K562 (cell line): ENCODE measurements around the gene PDE9A. TPM values are rescaled to one million over a fixed set of nuclear protein-coding genes. Genes with fewer than 3 reads are reported as not detected.

Source experiments
- ATAC-seq: fragments of 200-7000 bp; cut with Tn5 transposase; 3 replicates; pipeline ENCODE4 v1.9.1; 2020; ENCODE audit warnings: moderate library complexity
- BruUV-seq: library from RNA; stranded (reverse); fragments of 400-500 nt; replicated peaks from 2 replicates; lab custom pipeline; 2021; lab: Mats Ljungman, UMichigan
- CTCF ChIA-PET: fragments of 300-600 bp; formaldehyde crosslinking; extraction: SDS; loops from one replicate; lab custom pipeline; 2021; ENCODE audit warnings: low intra/inter-chr PET ratio; lab: Yijun Ruan, JAX
- POLR2A ChIA-PET: fragments of 300-600, 350-650 bp; sonication (Branson Sonifier 250); formaldehyde crosslinking; extraction: SDS; loops from one replicate; lab custom pipeline; 2021; ENCODE audit warnings: antibody characterized with exemption, inconsistent platforms; lab: Yijun Ruan, JAX
- DNase-seq, 4 experiments: peaks; one replicate each; pipeline versions ENCODE4 v3.0.0 to v3.0.0-alpha.2; 2011 to 2018; ENCODE audit warnings: low spot score in 3 of 4, mixed read lengths in 3 of 4; ENCODE audit errors: extremely low read depth in 1 of 4
- FAIRE-seq: peaks from 2 replicates; lab custom pipeline; 2011; peaks lifted over from hg19 to GRCh38; lab: Jason Lieb, UNC
- H2AFZ ChIP-seq: 2 replicates; pipeline ENCODE4 v1.6.0; 2011; ENCODE audit warnings: low read depth, low read length, control low read depth, inconsistent platforms
- H3K27ac ChIP-seq: fragments of 200-600 bp; 3 replicates; pipeline ENCODE4 v1.8.0; 2011; ENCODE audit warnings: low read depth, mild to moderate bottlenecking, control low read depth, inconsistent platforms, low read length, moderate library complexity, mixed read lengths; ENCODE audit errors: extremely low read depth
- H3K27me3 ChIP-seq, 2 experiments: fragments of 300-600 bp in 1 of 2; 2 replicates in 1 of 2; 3 replicates in 1 of 2; pipeline versions ENCODE4 v1.6.0 to v1.8.0; 2011; ENCODE audit warnings: inconsistent platforms in 2 of 2, low read length in 2 of 2, mild to moderate bottlenecking in 1 of 2, mixed read lengths in 1 of 2, moderate library complexity in 1 of 2; ENCODE audit not compliant: control insufficient read depth in 2 of 2, insufficient read depth in 2 of 2
- H3K36me3 ChIP-seq: fragments of 300-600 bp; 3 replicates; pipeline ENCODE4 v1.8.0; 2011; ENCODE audit warnings: mild to moderate bottlenecking, low read length, inconsistent platforms; ENCODE audit not compliant: control insufficient read depth, insufficient read depth
- H3K4me1 ChIP-seq, 2 experiments: fragments of 200-600 bp in 1 of 2; replicated peaks in 1 of 2; 2 replicates in 1 of 2; 3 replicates in 1 of 2; pipeline versions ENCODE4 v1.5.1 to v1.8.0; 2011; ENCODE audit warnings: inconsistent platforms in 2 of 2, low read length in 2 of 2, mild to moderate bottlenecking in 1 of 2, mixed read lengths in 1 of 2, moderate library complexity in 1 of 2; ENCODE audit not compliant: control insufficient read depth in 2 of 2, insufficient read depth in 2 of 2
- H3K4me2 ChIP-seq: 2 replicates; pipeline ENCODE4 v1.6.1; 2011; ENCODE audit warnings: low read length, control low read depth, inconsistent platforms, mixed read lengths; ENCODE audit not compliant: insufficient read depth
- H3K4me3 ChIP-seq: fragments of 200-600 bp; sonication (generic), shearing (Covaris generic); 2 replicates; pipeline ENCODE4 v1.5.1; 2016; ENCODE audit warnings: control low read depth, inconsistent platforms
- H3K79me2 ChIP-seq: fragments of 200-600 bp; 3 replicates; pipeline ENCODE4 v1.8.0; 2011; ENCODE audit warnings: low read length, inconsistent platforms; ENCODE audit not compliant: control insufficient read depth, insufficient read depth
- H3K9ac ChIP-seq, 2 experiments: 2 replicates each; pipeline versions ENCODE4 v1.6.0 to v1.6.1; 2011; ENCODE audit warnings: low read depth in 2 of 2, low read length in 2 of 2, control low read depth in 1 of 2, inconsistent platforms in 1 of 2, mild to moderate bottlenecking in 1 of 2, mixed read lengths in 1 of 2; ENCODE audit not compliant: insufficient read depth in 1 of 2
- H3K9me1 ChIP-seq: one replicate; pipeline ENCODE4 v1.6.0; 2011; ENCODE audit warnings: inconsistent platforms, mild to moderate bottlenecking, low read length, moderate library complexity; ENCODE audit not compliant: control insufficient read depth, insufficient read depth
- H3K9me3 ChIP-seq: replicated peaks from 2 replicates; pipeline ENCODE4 v1.5.1; 2011; ENCODE audit warnings: low read depth, low read length, inconsistent platforms; ENCODE audit not compliant: control insufficient read depth, insufficient read depth
- H4K20me1 ChIP-seq: replicated peaks from 2 replicates; pipeline ENCODE4 v1.6.1; 2011; ENCODE audit warnings: low read length, inconsistent platforms, mixed read lengths; ENCODE audit not compliant: control insufficient read depth, insufficient read depth
- ATF7 ChIP-seq: fragments of 450-650 bp; IDR thresholded peaks from 2 replicates; pipeline ENCODE4 v1.7.1; 2014; ENCODE audit warnings: mild to moderate bottlenecking, moderate library complexity
- ETS2 ChIP-seq: IDR thresholded peaks from 2 replicates; pipeline ENCODE4 v1.6.1; 2016; ENCODE audit warnings: borderline replicate concordance, missing genetic modification characterization, mild to moderate bottlenecking, moderate library complexity, missing compliant biosample characterization; ENCODE audit not compliant: poor library complexity, severe bottlenecking
- FOXK2 ChIP-seq, 2 experiments: fragments of 450-650 bp; IDR thresholded peaks in 1 of 2; conservative IDR thresholded peaks in 1 of 2; 2 replicates each; pipeline ENCODE4 v1.6.1; 2016; ENCODE audit warnings: low read depth in 2 of 2, mild to moderate bottlenecking in 1 of 2
- FOXP1 ChIP-seq: sonication (generic); formaldehyde crosslinking; IDR thresholded peaks from 2 replicates; pipeline ENCODE4 v1.8.0; 2022; ENCODE audit warnings: mild to moderate bottlenecking, missing genetic modification reagents
- LEF1 ChIP-seq: fragments of 450-650 bp; IDR thresholded peaks from 2 replicates; pipeline ENCODE4 v1.6.1; 2016; ENCODE audit warnings: mild to moderate bottlenecking
- MAFG ChIP-seq: fragments of 450-650 bp; conservative IDR thresholded peaks from 2 replicates; pipeline ENCODE4 v1.6.1; 2016; ENCODE audit warnings: missing genetic modification characterization, missing compliant biosample characterization
- MYC ChIP-seq, 2 experiments: fragments of 250-450 bp in 1 of 2; sonication (Bioruptor Pico) in 1 of 2; IDR thresholded peaks; 2 replicates each; pipeline versions ENCODE4 v1.5.1 to v1.6.1; 2012 to 2021; ENCODE audit warnings: low read depth in 2 of 2, borderline replicate concordance in 1 of 2, improper control_type of control experiment in 1 of 2, low read length in 1 of 2, mild to moderate bottlenecking in 1 of 2, moderate library complexity in 1 of 2
- NR2C1 ChIP-seq, 2 experiments: fragments of 450-650 bp; IDR thresholded peaks; 2 replicates each; pipeline ENCODE4 v1.6.1; 2017; ENCODE audit warnings: mild to moderate bottlenecking in 2 of 2, antibody characterized with exemption in 1 of 2, inconsistent platforms in 1 of 2, missing compliant biosample characterization in 1 of 2, missing genetic modification characterization in 1 of 2
- NR2C2 ChIP-seq, 2 experiments: fragments of 200-800 bp in 1 of 2; sonication (Bioruptor generic) in 1 of 2; sonication (generic) in 1 of 2; formaldehyde crosslinking in 1 of 2; IDR thresholded peaks; 2 replicates each; pipeline versions ENCODE4 v1.6.1 to v1.8.0; 2016 to 2022; ENCODE audit warnings: mild to moderate bottlenecking in 1 of 2, missing compliant biosample characterization in 1 of 2, missing genetic modification characterization in 1 of 2, missing genetic modification reagents in 1 of 2
- RAD21 ChIP-seq, 2 experiments: fragments of 250-450 bp in 1 of 2; fragments of 450-650 bp in 1 of 2; sonication (Bioruptor Pico) in 1 of 2; formaldehyde crosslinking in 1 of 2; IDR thresholded peaks in 1 of 2; conservative IDR thresholded peaks in 1 of 2; 2 replicates each; pipeline versions ENCODE4 v1.4.0 to v1.8.0; 2020 to 2022; ENCODE audit warnings: mild to moderate bottlenecking in 2 of 2, moderate library complexity in 1 of 2
- SMARCA5 ChIP-seq: fragments of 450-650 bp; IDR thresholded peaks from 2 replicates; pipeline ENCODE4 v1.6.1; 2016
- TRIM24 ChIP-seq, 2 experiments: fragments of 450-650 bp; IDR thresholded peaks; 2 replicates each; pipeline ENCODE4 v1.6.1; 2016
- ZNF253 ChIP-seq: fragments of 250-450 bp; sonication (Bioruptor Pico); conservative IDR thresholded peaks from 2 replicates; pipeline ENCODE4 v1.6.1; 2021; ENCODE audit warnings: mild to moderate bottlenecking
- ZNF583 ChIP-seq: fragments of 250-450 bp; sonication (Bioruptor Pico); IDR thresholded peaks from 2 replicates; pipeline ENCODE4 v1.4.0; 2020
- ZNF586 ChIP-seq: fragments of 450-650 bp; formaldehyde crosslinking; conservative IDR thresholded peaks from 2 replicates; pipeline ENCODE4 v1.4.0; 2020; ENCODE audit warnings: mild to moderate bottlenecking, moderate library complexity
- ZNF766 ChIP-seq: fragments of 200-800 bp; sonication (Bioruptor generic); conservative IDR thresholded peaks from 2 replicates; pipeline ENCODE4 v1.6.1; 2016; ENCODE audit warnings: missing genetic modification characterization, missing compliant biosample characterization
- WGBS: fragments of 100-300 bp; shearing (Covaris generic); methylation state at CpG from one replicate; pipeline ENCODE4 v1.1.6; 2016; ENCODE audit warnings: low coverage, mixed read lengths; ENCODE audit not compliant: insufficient coverage; ENCODE audit errors: missing lambda C conversion rate; 5-methylcytosine and 5-hydroxymethylcytosine counted together
- in situ Hi-C: fragments of 300-500 bp; cut with MboI; formaldehyde crosslinking; loops from 4 replicates; pipeline ENCODE4 v1.15.0; 2018; ENCODE audit warnings: inconsistent platforms, mixed read lengths
- intact Hi-C: fragments of 100-400 bp; cut with micrococcal nuclease; formaldehyde crosslinking; loops from 2 replicates; pipeline ENCODE4 v1.14.2; 2022
- polyA plus RNA-seq, 8 experiments: library from polyadenylated mRNA; depleted of rRNA in 4 of 8; stranded (reverse) in 5 of 8; unstranded in 3 of 8; fragments of >200 nt; fragmentation: Nextera tagmentation in 2 of 8; fragmentation: Illumina TruSeq in 1 of 8; extraction: Ambion mirVana in 2 of 8; extraction: Trizol in 1 of 8; gene quantifications; 2 replicates each; pipeline versions ENCODE4 v1.2.1 to v1.2.3, GENCODE V29; 2011 to 2014; ENCODE audit warnings: inconsistent platforms in 1 of 8, missing spikeins in 1 of 8
- total RNA-seq, 7 experiments: library from RNA; depleted of rRNA in 6 of 7; stranded (reverse); fragments of >200 nt in 6 of 7; fragmentation: Illumina TruSeq in 2 of 7; extraction: Trizol in 2 of 7; gene quantifications; 2 replicates each; pipeline versions ENCODE4 v1.2.1 to v1.2.3, GENCODE V29; 2011 to 2021; ENCODE audit warnings: low replicate concordance in 1 of 7
- TF ChIP-seq, protein P1 (sequence below): fragments of 450-650 bp; formaldehyde crosslinking; IDR thresholded peaks from 2 replicates; pipeline ENCODE4 v1.4.0; 2020; ENCODE audit warnings: mild to moderate bottlenecking, moderate library complexity
- TF ChIP-seq, protein P2 (sequence below): fragments of 250-450 bp; sonication (Bioruptor Pico); IDR thresholded peaks from 2 replicates; pipeline ENCODE4 v1.4.0; 2020; ENCODE audit warnings: borderline replicate concordance

Gene PDE9A
- total and polyA plus RNA-seq, 9 of the 15 experiments (the other 6 are each of a cell fraction or from before 2014, with no cell fraction given), result 0.07 to 0.27 TPM; not detected in 7

DNA sequence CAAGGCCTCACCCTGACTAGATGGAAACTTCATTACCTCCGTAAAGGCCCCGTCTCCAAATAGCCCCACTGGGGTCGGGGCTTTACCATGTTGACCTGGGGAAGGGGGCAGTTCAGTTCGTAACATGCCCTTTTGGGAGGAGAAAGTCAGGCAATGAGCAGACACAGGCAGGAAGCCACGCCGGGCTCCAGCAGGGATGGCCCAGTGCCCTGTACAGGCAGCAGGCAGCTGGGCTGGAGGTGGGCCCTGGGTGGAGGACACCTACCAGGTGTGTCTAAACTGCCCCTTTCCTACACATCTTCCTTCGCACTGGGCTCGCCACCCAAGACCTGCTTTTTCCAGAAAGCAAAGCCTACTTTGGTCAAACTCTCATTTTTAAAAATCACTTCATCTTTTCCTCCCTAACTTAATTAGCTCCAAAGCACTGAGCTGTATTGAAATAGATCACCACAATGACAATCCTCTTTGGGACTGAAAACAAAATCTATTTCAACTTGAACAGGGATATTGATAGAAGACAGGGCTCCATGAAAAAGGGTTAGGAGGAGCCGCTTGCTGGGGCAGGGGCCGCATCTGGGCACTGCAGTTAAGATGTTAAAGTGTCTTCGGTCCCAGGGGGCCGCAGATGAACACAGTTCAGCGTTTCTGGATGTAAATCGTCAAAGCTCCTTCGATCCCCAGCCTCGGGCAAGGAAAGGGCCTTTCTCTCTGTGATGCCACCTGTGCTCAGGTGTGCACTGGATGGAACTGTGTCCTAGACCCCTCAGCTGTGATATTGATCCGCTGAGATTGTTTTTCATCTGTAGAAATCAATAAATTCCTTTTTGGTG, 104.6 kb downstream of the PDE9A start:
- DNase-seq (no peak), ATAC-seq (no peak), FAIRE-seq (no peak)
- no peaks in the 10 kb centered on the region for H3K9me1 ChIP-seq
- peaks cover 18% of the 10 kb centered on the region; the same call in 1 of the 2 replicates for H4K20me1 ChIP-seq
- H2AFZ ChIP-seq, result no peak overlapping the region
- H3K4me3 ChIP-seq, result no peak overlapping the region
- in situ Hi-C loops, result no loop called here
- no peaks in the 10 kb centered on the region for H3K79me2 ChIP-seq
- H3K9me3 ChIP-seq, result no peaks in the 10 kb centered on the region
- no peaks in the 10 kb centered on the region for H3K36me3 ChIP-seq
- H3K27me3 ChIP-seq, result peaks cover 75 to 96% of the 10 kb centered on the region in 2 experiments
- CTCF ChIA-PET, result no interaction called here
- BruUV-seq, result no TSS peak
- TF ChIP-seq ZNF766 (CRISPR knock-in tag), result no peak
- TF ChIP-seq MYC (IDR thresholded peaks at IDR 0.05; ENCODE audit: low read depth, low read length), result no peak
- TF ChIP-seq MYC (CRISPR knock-in tag; IDR thresholded peaks at IDR 0.05; ENCODE audit: borderline replicate concordance, low read depth), result no peak
- no peak for TF ChIP-seq LEF1
- TF ChIP-seq, protein P1, sequence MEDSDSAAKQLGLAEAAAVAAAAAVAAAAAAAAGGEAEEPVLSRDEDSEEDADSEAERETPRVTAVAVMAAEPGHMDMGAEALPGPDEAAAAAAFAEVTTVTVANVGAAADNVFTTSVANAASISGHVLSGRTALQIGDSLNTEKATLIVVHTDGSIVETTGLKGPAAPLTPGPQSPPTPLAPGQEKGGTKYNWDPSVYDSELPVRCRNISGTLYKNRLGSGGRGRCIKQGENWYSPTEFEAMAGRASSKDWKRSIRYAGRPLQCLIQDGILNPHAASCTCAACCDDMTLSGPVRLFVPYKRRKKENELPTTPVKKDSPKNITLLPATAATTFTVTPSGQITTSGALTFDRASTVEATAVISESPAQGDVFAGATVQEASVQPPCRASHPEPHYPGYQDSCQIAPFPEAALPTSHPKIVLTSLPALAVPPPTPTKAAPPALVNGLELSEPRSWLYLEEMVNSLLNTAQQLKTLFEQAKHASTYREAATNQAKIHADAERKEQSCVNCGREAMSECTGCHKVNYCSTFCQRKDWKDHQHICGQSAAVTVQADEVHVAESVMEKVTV (CRISPR knock-in tag), result no peak
- TF ChIP-seq, protein P2, sequence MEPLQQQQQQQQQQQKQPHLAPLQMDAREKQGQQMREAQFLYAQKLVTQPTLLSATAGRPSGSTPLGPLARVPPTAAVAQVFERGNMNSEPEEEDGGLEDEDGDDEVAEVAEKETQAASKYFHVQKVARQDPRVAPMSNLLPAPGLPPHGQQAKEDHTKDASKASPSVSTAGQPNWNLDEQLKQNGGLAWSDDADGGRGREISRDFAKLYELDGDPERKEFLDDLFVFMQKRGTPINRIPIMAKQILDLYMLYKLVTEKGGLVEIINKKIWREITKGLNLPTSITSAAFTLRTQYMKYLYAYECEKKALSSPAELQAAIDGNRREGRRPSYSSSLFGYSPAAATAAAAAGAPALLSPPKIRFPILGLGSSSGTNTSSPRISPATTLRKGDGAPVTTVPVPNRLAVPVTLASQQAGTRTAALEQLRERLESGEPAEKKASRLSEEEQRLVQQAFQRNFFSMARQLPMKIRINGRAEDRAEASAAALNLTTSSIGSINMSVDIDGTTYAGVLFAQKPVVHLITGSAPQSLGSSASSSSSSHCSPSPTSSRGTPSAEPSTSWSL, result no peak
- TF ChIP-seq RAD21 (CRISPR knock-in tag; conservative IDR thresholded peaks at IDR 0.05 in 1 of 2, IDR thresholded peaks at IDR 0.05 in 1 of 2), result no peak
- no peak for TF ChIP-seq SMARCA5
- TF ChIP-seq ATF7, result no peak
- TF ChIP-seq TRIM24 (IDR thresholded peaks at IDR 0.05), result no peak
- no peak for TF ChIP-seq ZNF583 (CRISPR knock-in tag)
- TF ChIP-seq ZNF253 (CRISPR knock-in tag), result no peak
- no peak for TF ChIP-seq NR2C2 (CRISPR knock-in tag; IDR thresholded peaks at IDR 0.05)
- TF ChIP-seq NR2C2 (tag; IDR thresholded peaks at IDR 0.05), result no peak
- TF ChIP-seq NR2C1 (IDR thresholded peaks at IDR 0.05), result no peak
- TF ChIP-seq NR2C1 (tag; IDR thresholded peaks at IDR 0.05), result no peak
- TF ChIP-seq FOXP1 (CRISPR knock-in tag), result no peak
- no peak for TF ChIP-seq ZNF586
- TF ChIP-seq ETS2, result no peak
- TF ChIP-seq FOXK2 (conservative IDR thresholded peaks at IDR 0.05 in 1 of 2, IDR thresholded peaks at IDR 0.05 in 1 of 2; ENCODE audit: low read depth in 2 of 2), result no peak
- no peak for TF ChIP-seq MAFG (tag)
- H3K27ac ChIP-seq, result no peak overlapping the region
- H3K4me1 ChIP-seq, result peaks cover 0 to 28% of the 10 kb centered on the region in 2 experiments; a peak in 3 of 5 replicates
- H3K9ac ChIP-seq, result no peak overlapping the region
- intact Hi-C loops, result no loop called here
- POLR2A ChIA-PET, result interaction anchor here (1.1 to 2.6 kb wide), 2 partner anchors 10 to 11 kb away, joined by 4 to 9 read pairs; no protein-coding TSS in a partner anchor
- no peak overlapping the region for H3K4me2 ChIP-seq
- 2% methylated on average over 17 of the region's 17 CpGs for WGBS
